Stimulated activated CD8-positive, alpha-beta memory T cell treated with anti-CD3 and anti-CD28 coated beads, Interleukin-15, amount 100 ng/mL, for 48 hours (primary cell): Measurements from ENCODE around the gene PHOSPHO2.

ENCODE experiments used
- DNase-seq, 2 donors: peaks; one replicate each; pipeline ENCODE4 v3.0.0-alpha.2; 2020; ENCODE audit warnings: low read depth in 2 of 2

Gene PHOSPHO2

DNA sequence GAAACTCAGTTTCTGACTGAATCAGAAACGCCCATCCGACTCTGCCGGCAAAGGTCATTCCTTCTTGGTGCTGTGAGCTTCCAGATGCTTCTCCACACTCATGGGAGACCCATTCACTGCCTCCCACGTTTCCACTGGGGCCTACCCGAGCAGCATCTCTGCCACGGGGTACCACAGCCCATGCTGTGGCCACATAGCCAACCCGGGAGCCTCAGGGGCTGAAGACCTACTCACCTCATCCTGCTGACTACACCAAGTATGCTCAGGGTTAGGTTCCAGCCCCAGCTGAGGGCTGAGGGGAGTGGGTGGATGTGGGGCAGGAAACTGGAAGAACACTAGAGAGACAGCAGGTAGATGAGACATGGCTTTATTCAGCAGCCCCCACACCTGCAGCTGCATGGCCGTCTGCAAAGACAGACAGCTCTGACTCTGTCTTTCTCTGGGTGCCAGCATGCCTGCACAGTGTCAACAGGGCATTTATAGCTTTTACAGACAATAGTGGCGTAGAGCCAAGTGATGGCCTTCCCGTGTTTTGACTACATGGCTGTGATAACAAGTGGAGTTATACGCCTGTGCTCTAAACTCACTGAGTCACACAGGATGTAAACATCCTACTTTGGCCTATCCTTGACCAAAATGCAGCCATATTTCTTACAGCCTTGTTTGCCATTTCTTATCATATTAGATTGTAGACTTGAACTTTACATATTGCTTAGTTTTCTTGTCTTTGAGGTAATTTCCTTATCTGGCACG lies 22.8 kb downstream of the PHOSPHO2 start:
- no peak for DNase-seq

DNA sequence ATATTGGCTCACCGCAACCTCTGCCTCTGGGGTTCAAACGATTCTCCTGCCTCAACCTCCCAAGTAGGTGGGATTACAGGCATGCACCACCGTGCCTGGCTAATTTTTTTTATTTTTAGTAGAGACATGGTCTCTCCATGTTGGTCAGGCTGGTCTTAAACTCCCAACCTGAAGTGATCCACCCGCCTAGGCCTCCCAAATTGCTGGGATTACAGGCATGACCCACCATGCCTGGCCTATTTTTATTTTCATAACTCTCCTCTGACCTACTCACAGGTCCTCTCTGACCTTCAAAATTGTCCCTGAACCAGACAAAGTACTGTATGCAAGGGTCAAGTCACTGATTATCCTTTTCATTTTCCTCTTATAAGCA lies 23.4 kb downstream of the PHOSPHO2 start:
- DNase-seq, result no peak

DNA sequence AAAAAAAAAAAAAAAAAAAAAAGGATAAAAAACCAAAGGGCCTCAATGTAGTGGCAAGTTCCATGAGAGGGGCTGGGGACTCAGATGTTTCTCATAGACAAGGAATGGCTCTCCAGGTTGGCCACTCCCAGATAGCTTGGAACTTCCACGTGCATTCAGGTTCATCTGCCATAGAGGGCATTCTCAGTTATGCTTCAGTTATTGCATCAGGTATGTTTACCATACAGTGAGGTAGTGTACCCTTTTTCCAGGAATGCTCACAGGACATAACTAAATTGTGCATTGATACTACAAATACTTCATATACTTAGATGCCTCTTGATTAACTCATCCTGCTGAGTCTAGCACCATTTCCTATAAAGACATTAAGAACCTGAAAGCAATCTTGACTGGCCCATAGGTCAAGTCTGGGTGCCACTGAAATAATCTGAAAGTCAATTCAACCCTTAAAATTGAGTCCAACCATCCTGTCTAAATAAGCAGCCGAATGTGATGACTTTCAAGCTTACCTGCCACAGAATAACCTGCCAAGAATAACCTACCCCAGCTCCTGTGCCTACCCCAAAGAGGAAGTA lies 24.7 kb downstream of the PHOSPHO2 start:
- no peak for DNase-seq

DNA sequence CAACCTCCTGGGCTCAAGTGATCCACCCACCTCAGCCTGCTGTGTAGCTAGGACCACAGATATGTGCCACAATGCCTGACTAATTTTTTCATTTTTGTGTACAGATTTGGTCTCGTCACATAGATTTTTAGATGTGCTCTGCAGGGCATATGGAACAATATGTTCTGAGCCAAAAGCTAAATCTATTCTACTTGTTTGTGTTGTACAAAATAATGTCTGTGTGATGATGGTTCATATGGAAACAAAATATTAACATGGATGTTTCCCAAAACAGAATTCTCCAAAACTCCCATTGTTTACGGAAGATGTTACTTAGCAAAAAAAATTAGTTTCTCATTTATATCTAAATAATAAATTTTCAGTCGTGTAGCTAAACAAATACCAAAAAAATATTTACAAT lies 26.7 kb downstream of the PHOSPHO2 start:
- DNase-seq, result no peak

DNA sequence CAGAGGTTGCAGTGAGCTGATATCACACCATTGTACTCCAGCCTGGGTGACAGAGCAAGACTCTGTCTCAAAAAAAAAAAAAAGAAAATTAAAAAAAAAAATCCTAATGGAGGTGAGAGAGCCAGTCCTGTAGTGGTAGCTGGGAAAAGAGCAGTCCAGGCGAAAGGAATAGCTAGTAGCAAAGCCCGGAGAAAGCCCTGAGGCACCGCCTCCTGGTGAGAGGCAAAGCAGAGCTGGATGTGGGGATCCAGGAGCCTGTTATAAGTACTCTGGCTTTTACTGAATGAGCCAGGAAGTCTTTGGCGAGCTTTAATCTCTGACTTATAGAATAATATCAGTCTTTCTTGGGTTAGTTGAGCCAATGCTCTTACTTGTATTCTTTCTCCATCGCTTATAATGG lies 32.8 kb downstream of the PHOSPHO2 start:
- DNase-seq, result no peak

DNA sequence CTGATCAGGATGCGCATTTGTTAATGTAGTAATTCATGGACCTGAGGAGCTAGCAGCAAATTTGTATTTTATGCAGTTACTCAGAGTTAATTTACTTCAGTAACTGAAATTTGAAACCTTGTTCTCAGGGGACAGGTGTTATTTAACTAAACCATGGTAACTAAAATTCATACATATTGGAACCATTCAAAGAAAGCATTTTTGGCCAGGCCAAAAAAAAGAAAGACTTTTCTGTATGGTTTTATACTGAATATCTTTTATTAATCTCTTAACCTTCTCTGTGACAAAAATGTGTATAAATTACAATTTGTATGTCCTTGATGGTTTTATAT lies 35.0 kb downstream of the PHOSPHO2 start:
- DNase-seq, result no peak

DNA sequence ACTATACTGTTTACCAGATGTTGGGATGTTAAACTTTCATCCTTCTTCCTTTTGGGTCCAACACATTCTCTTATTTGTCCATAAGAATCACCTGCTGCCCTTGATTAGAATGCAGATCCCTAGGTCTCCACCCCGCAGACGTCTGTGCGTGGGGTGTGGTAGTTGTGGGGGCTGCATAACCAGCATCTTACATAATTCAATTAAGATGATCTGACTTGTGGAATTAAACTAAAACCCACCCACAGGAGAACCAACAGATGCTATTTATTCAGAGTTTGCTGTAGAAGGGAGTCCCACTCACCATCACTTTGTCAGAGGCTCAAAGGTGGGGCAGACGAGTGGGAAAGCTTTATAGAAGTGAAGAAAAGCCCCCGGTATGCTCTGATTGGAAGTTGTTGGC lies 37.8 kb downstream of the PHOSPHO2 start:
- no peak for DNase-seq

DNA sequence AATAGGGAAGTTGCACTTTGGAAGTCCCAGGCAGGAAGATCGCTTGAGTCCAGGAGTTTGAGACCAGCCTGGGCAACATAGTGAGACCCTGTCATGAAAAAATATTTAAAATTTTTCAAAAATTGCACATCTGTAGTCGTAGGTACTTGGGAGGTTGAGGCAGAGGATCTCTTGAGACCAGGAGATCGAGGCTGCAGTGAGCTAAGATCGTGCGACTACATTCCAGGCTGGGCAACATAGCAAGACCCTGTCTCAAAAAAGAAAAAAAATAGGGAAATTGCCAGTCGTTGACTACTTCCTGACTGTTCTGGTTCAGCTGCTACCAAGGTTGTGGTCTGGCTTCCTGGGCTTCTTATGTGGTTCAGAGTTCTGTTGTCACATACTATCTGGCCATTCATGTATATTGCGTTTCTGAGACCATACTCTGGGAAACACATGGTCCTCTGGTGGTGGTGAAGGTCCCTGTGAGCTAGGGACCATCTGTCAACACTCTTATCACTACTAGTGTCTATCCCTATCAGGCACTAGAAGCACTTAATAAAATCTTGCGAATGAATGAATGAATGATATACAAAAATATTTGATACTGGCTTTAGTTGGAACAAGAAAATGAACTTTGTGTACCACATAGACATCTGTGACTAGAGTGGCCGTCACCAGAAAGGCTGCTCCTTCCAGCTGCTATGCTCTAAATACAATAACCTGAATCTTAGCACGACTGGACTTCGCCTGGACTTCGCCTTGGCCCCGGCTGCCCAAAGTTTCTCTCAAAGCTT lies 38.5 kb downstream of the PHOSPHO2 start:
- no peak for DNase-seq

DNA sequence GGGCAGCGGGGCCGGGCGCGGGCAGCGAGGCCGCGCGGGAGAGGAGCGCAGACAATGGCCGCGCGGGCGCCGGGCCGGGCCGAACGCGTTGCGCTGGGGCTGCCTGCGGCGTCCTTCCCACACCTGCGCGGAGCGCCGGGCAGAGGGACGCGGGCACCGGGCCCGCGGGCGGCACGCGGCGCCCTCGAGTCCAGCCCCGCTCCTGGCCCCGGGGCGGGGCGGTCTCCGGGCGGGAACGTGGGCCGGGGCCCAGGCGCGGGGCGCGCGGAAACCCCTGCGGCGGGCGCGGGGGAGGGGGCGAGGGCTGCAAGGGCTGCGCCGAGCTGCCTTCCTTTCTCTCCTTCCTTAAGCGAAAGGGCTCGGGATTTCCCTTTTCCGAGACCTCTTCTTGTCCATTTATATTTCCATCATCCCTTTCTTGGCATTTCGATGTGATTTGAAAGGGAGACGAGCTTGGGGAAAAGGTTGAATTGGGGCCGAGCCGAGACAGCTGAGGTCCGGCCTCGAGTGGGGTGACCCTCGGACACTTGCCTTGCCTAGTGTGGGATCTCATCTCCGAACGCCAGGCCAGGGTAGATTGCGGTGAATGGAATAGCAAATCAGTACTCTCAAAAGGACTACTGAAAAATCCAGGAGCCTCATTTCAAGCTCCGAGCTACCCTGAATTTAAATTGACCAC lies 40.0 kb downstream of the PHOSPHO2 start:
- DNase-seq, result no peak

DNA sequence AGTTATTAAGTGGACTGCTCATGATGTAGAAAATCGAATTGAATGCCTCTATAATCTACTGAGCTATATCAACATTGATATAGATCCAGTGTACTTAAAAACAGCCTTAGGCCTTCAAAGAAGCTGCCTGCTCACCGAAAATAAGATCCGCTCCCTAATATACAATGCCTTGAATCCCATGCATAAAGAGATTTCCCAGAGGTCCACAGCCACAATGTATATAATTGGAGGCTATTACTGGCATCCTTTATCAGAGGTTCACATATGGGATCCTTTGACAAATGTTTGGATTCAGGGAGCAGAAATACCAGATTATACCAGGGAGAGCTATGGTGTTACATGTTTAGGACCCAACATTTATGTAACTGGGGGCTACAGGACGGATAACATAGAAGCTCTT lies 41.4 kb downstream of the PHOSPHO2 start:
- DNase-seq, result no peak

DNA sequence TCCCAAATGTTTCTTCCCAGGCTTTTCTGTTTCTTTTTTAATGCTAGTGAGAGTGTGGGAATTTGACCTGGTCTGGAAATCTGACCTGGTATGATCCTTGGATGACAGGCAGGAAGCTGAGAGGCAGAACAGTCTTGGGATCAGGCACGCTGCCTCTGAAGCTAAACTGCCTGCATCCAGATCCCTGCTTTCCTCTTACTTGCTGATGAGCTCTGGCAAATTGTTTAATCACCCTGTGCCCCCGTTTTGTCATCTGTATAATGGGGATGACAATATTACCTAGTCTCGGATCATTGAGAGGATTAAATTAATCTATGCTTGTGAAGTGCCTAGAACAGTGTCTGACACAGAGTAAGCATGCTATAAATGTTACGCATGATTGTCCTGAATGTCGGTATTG lies 42.6 kb downstream of the PHOSPHO2 start:
- no peak for DNase-seq

DNA sequence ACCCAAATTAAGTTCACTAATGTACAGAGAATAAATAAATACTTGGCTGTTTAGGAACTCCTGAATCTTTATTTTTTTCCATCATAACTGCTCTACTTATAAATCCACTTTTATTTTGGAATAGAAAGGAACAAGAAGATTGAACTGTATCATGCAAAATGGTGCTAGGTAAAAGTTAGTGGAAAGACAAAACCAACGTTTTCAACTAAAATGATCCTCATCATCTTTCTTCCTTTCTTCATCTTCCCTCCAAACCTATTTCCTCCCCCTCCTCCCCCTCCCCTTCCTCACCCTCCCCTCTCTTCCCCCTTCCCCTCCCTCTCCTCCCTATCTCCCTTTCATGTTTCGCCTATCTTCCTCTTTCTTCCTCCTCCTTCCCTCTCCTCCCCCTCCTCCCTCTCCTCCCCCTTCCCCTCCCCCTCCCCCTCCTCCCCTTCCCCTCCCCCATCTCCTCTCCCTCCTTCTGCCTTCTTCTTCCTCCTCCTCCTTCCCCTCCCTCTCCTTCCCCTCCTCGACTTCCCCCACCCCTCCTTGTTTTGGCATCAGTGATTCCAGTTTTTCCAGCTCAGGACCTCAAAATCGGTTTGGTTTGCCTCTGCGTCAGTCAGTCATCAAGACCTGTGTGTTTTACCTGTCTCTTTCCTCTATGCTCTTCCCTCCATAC lies 44.4 kb downstream of the PHOSPHO2 start:
- no peak for DNase-seq

DNA sequence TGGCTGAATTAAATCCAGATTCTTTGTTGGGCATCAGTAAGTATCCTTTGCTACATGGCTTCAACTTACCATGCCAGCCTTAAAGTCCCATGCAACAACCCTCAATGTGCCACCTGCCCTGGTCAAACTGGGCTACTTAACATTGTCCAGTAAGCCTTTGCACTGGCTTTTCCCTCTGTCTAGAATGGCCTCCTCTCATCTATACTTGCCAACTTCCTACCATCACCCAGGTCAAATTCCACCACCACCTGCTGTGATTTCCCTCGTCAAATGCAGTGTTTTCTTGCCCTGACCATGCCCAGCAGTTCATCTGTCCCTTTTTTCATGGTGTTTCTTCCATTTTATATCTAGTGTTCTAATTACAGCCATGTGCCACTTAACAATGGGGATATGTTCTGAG lies 45.1 kb downstream of the PHOSPHO2 start:
- DNase-seq, result no peak

DNA sequence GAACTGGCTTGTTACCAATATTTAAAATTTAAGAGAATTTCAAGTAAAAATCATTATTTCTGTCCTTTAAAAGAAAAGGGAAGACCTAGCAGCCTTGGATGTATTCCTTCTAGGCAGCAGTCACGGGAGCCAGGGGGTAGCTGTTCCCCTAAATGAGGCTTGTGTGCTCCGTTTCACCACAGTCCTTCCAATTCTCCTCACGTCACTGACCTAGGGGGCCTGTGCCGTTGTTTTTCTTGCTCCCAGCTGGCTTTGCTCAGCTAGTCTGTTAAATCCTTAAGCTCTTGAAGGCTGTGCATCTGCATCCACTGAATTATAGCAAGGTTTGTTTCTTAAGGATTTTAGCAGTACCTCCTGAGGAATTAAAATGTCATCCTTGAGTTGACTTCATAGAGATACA lies 49.3 kb downstream of the PHOSPHO2 start:
- DNase-seq, result no peak

DNA sequence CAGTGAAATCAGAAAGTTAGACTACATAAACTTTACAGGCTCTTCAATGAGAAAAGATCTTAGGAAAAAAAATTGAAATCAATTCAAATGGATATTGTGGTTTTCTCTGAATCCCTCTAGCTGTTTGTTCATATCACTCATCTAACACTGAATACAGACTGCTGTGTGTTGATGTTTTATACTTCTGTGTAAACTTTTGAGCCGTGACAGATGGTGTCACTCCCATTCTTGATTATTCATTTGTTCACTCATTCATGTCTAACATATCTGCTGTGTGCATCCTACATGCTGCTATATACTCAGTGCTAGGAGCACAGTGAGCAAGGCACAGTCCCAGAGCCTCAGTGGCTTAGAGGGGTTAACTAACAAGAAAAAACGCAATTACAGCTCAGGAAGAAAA lies 52.0 kb downstream of the PHOSPHO2 start:
- DNase-seq, result no peak

DNA sequence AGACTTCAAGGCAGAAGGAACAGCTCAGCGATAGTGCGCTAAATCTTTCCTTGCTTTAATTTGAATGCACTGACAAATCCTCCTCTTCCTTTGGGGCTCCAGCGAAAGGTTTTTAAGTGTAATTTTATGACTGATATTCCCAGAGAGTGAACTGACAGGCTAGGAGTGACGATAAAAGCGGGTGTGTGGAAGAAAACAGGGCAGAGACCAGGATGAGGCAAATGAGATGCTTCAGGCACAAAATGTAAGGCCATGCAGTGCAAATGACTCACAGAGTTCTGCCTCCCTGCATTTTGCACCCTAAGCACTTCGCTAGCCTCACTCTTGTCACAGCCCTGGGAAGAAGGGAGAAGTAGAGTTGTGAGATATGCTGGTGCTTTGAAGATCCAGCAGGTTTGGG lies 54.0 kb downstream of the PHOSPHO2 start:
- DNase-seq, result no peak
